ENCODE data around the gene ASS1. TPM values are rescaled to one million over a fixed set of nuclear protein-coding genes. Genes with fewer than 3 reads are reported as not detected.
"Not testable (repeated sequence)": the region's sequence is repeated elsewhere in the genome, so short reads cannot be mapped to it uniquely, and the experiment has no call there.

Gene ASS1
- total RNA-seq, 4 donors from 2014 or later = 123 to 235 (median 166) TPM

DNA sequence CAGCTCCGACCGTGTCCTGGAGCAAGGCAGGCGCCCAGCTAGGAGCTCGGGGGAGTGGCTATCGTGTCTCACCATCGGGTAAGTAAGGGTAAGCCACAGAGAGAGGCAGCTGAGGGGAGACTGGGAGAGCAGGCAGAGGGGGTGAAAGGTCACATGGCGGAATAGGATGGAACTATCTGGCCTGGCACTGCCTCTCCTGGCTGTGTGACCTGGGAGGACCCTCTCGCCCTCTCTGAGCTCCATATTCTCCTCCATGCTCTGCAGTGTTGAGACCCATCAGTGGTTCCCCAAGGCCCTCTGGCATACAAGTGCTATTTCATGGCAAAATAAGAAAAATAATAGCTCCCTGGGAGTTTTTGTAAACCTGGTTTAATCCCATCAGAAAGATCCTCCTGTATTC lies 43.9 kb upstream of the ASS1 start:
- Histone ChIP-seq H3K4me1 (no peaks in the 10 kb centered on the region), H3K9me3 (no peaks in the 10 kb centered on the region), H3K27me3 (no peaks in the 10 kb centered on the region), H3K27ac (no peak overlapping the region), H3K36me3 (no peaks in the 10 kb centered on the region), H3K4me3 (replicated peaks in 1 of 3) (no peak overlapping the region)
- WGBS, 2 donors = 91 to 93% methylated on average over 8 of the region's 8 CpGs
- TF ChIP-seq, protein P1, sequence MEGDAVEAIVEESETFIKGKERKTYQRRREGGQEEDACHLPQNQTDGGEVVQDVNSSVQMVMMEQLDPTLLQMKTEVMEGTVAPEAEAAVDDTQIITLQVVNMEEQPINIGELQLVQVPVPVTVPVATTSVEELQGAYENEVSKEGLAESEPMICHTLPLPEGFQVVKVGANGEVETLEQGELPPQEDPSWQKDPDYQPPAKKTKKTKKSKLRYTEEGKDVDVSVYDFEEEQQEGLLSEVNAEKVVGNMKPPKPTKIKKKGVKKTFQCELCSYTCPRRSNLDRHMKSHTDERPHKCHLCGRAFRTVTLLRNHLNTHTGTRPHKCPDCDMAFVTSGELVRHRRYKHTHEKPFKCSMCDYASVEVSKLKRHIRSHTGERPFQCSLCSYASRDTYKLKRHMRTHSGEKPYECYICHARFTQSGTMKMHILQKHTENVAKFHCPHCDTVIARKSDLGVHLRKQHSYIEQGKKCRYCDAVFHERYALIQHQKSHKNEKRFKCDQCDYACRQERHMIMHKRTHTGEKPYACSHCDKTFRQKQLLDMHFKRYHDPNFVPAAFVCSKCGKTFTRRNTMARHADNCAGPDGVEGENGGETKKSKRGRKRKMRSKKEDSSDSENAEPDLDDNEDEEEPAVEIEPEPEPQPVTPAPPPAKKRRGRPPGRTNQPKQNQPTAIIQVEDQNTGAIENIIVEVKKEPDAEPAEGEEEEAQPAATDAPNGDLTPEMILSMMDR (IDR thresholded peaks at IDR 0.05) = no peak
- TF ChIP-seq POLR2A (IDR thresholded peaks at IDR 0.05) = no peak
- no peak for DNase-seq
- intact Hi-C loops (cut with DNase I) = no loop called here

DNA sequence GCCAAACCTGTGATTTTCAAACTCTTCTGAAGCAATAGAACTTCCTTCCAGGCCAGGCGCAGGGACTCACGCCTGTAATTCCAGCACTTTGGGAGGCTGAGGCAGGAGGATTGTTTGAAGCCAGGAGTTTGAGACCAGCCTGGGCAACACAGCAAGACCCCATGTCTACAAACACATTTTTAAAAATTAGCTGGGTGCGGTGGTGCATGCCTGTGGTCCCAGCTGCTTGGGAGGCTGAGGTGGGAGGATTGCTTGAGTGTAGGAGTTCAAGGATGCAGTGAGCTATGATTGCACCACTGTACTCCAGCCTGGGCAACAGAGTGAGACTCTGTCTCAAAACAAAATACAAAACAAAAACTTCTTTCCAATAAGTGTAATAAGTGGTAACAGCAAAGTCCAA lies 43.0 kb upstream of the ASS1 start:
- DNase-seq; H3K27ac ChIP-seq; intact Hi-C loops (cut with DNase I); H3K4me3 ChIP-seq (replicated peaks in 1 of 3); H3K9me3 ChIP-seq; H3K4me1 ChIP-seq; H3K27me3 ChIP-seq; H3K36me3 ChIP-seq: not testable (repeated sequence)
- 95 to 98% methylated on average over 3 of the region's 3 CpGs for WGBS, 2 donors

DNA sequence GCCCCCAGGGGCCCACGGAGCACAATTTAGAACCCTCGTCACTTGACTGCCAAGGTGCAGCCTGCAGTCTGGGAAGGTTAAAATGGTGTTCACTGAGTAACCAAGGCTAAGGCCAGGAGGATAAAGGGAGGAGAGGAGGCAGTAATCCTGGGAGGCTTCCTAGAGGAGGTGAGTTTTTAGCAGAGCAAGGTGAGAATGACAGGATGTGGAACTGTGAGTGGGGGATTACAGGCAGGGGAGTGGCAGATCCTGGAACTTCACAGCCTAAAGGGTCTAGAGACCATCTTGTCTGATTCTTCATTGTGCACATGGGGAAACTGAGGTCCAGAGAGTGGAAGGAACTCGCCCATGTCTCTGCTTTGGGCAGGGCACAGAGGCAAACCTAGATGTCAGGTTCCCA lies 42.5 kb upstream of the ASS1 start:
- no peak overlapping the region for H3K27ac ChIP-seq

DNA sequence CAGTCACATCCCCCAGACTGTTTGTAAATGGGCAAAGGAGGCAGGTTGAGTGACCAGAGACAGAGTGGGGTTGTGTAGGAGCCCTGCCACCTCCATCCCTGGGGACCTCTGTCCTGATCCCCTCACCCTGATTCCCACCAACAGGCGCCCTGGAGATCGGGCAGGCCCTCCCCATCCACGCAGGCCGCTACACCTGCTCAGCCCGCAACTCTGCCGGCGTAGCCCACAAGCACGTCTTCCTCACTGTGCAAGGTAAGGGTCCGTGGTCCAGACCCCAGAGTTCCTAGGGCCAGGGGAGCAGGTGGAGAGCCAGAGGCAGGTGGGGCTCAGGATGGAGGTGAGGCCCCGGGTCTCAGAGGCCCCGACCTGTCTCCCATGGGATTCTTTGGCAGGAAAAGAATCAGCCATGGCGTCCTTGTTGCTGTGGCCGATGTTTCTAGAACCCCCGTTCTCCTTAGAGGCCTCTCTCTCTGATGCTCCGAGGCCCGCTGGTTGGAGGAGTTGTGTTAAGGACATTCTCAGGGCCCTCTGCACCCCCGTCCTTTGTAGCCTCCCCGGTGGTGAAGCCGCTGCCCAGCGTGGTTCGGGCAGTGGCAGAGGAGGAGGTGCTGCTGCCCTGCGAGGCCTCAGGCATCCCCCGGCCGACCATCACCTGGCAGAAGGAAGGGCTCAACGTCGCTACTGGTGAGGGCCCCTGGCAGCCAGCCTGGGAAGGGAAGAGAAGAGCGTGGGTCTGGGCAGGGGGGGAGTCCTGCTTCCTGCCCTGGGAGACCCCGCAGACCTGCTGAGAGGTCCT lies 41.9 kb upstream of the ASS1 start:
- DNase-seq = no peak
- Histone ChIP-seq H3K9me3 (no peaks in the 10 kb centered on the region), H3K4me1 (no peaks in the 10 kb centered on the region), H3K27me3 (no peaks in the 10 kb centered on the region), H3K36me3 (no peaks in the 10 kb centered on the region), H3K4me3 (replicated peaks in 1 of 3) (no peak overlapping the region), H3K27ac (no peak overlapping the region)
- intact Hi-C loops (cut with DNase I) = no loop called here
- WGBS, 2 donors = 80 to 82% methylated on average over 25 to 26 of the region's 28 CpGs
- TF ChIP-seq, protein P1 (IDR thresholded peaks at IDR 0.05) = no peak
- TF ChIP-seq POLR2A (IDR thresholded peaks at IDR 0.05) = no peak

More for the DNA sequence above, 42.5 kb upstream of the ASS1 start:
- intact Hi-C loops (cut with DNase I) = no loop called here
- no peaks in the 10 kb centered on the region for H3K36me3 ChIP-seq
- no peak overlapping the region for H3K4me3 ChIP-seq (replicated peaks in 1 of 3)
- 87 to 92% methylated on average over 3 of the region's 3 CpGs for WGBS, 2 donors
- H3K9me3 ChIP-seq = no peaks in the 10 kb centered on the region
- H3K27me3 ChIP-seq = no peaks in the 10 kb centered on the region
- no peak for TF ChIP-seq POLR2A (IDR thresholded peaks at IDR 0.05)
- TF ChIP-seq, protein P1 (IDR thresholded peaks at IDR 0.05) = no peak
- no peaks in the 10 kb centered on the region for H3K4me1 ChIP-seq
- no peak for DNase-seq

DNA sequence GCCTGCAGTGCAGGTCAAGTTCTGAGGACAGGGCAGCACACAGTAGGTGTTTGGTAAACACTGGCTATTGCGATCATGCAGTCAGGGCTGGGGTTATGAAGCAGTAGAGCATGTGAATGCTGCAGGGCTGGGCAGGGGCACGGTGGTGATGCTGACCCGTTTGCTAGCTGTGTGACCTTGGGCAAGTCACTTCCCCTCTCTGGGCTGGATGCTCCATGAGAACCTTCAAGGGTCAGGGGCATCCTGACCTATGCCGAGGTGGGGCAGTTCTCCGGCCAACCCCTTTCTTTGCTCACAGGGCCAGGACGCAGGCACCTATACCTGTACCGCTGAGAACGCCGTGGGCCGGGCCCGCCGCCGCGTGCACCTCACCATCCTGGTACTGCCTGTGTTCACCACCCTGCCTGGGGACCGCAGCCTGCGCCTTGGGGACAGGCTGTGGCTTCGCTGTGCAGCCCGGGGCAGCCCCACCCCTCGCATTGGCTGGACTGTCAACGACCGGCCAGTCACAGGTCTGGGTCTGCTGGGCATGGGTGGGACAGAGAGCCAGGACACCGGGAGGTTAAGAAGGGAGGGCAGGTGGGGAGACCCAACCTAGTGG lies 39.0 kb upstream of the ASS1 start:
- Histone ChIP-seq H3K36me3 (no peaks in the 10 kb centered on the region), H3K9me3 (no peaks in the 10 kb centered on the region), H3K4me3 (replicated peaks in 1 of 3) (no peak overlapping the region), H3K27me3 (no peaks in the 10 kb centered on the region), H3K4me1 (no peaks in the 10 kb centered on the region), H3K27ac (no peak overlapping the region)
- DNase-seq = no peak
- WGBS, 2 donors = 95 to 98% methylated on average over 9 to 22 of the region's 22 CpGs
- intact Hi-C loops (cut with DNase I) = no loop called here
- no peak for TF ChIP-seq POLR2A (IDR thresholded peaks at IDR 0.05)
- TF ChIP-seq, protein P1 (IDR thresholded peaks at IDR 0.05) = no peak

Measured in thyroid gland (tissue), 4 donors.